Activated CD8-positive, alpha-beta T cell treated with anti-CD3 and anti-CD28 coated beads, Interleukin-2, amount 10 ng/mL, durations not matched to agents 7 days and 5 days (primary cell): ENCODE data around the gene CEP95. TPM values are rescaled to one million over a fixed set of nuclear protein-coding genes. Genes with fewer than 3 reads are reported as not detected.
"Not testable (repeated sequence)": the region's sequence is repeated elsewhere in the genome, so short reads cannot be mapped to it uniquely, and the experiment has no call there.

ENCODE experiments used
- ATAC-seq: fragments of 150-1000 bp; cut with Tn5 transposase; one replicate; pipeline ENCODE4 v1.10.0; 2021; ENCODE audit warnings: moderate library complexity
- CTCF ChIA-PET: fragments of 350-600 bp; sonication (Branson Sonifier 250); formaldehyde crosslinking; loops from one replicate; lab custom pipeline; 2021; ENCODE audit warnings: antibody characterized with exemption; lab: Charles Lee
- POLR2A ChIA-PET: fragments of 350-600 bp; sonication (Branson Sonifier 250); formaldehyde crosslinking; loops from one replicate; lab custom pipeline; 2021; ENCODE audit warnings: antibody characterized with exemption; lab: Charles Lee
- DNase-seq: peaks from one replicate; pipeline ENCODE4 v3.0.0-alpha.2; 2020
- H3K27ac Mint-ChIP-seq: one replicate; pipeline ENCODE4 v1.8.0; 2021; ENCODE audit warnings: mild to moderate bottlenecking, mixed read lengths
- H3K27me3 Mint-ChIP-seq: one replicate; pipeline ENCODE4 v1.8.0; 2021; ENCODE audit warnings: low read depth, mixed read lengths
- H3K36me3 Mint-ChIP-seq: one replicate; pipeline ENCODE4 v1.8.0; 2021; ENCODE audit warnings: low read depth, mixed read lengths
- H3K4me1 Mint-ChIP-seq: one replicate; pipeline ENCODE4 v1.8.0; 2021; ENCODE audit warnings: low read depth, mixed read lengths
- H3K4me3 Mint-ChIP-seq: one replicate; pipeline ENCODE4 v1.8.0; 2021; ENCODE audit warnings: mild to moderate bottlenecking, mixed read lengths
- H3K9me3 Mint-ChIP-seq: one replicate; pipeline ENCODE4 v1.8.0; 2022; ENCODE audit warnings: mixed read lengths; ENCODE audit not compliant: insufficient read depth
- total RNA-seq, 2 experiments: library from RNA; stranded (reverse); gene quantifications; one replicate each; pipeline ENCODE4 v1.2.3, GENCODE V29; 2021

CEP95 gene
- total RNA-seq, 2 experiments from 2014 or later = 49.2 to 51.7 TPM

- H3K4me1 Mint-ChIP-seq = peaks cover 10% of the 10 kb centered on the region
- no peak overlapping the region for H3K4me3 Mint-ChIP-seq
- H3K27me3 Mint-ChIP-seq = no peaks in the 10 kb centered on the region
- H3K9me3 Mint-ChIP-seq = no peaks in the 10 kb centered on the region
- POLR2A ChIA-PET = interaction anchor here (0.7 to 1.3 kb wide), 3 partner anchors 11 to 427 kb away, joined by 3 read pairs; partner anchors contain the start of genes CEP95 and DDX5
- no peak for DNase-seq
- H3K27ac Mint-ChIP-seq = peak overlapping the region; percentile 47
- CTCF ChIA-PET = interaction anchor here (0.7 to 1.8 kb wide), 8 partner anchors 10 to 166 kb away, joined by 3 to 8 read pairs (median 3); no protein-coding TSS in a partner anchor
- ATAC-seq = peak; percentile 58
- peaks cover 21% of the 10 kb centered on the region for H3K36me3 Mint-ChIP-seq
These were observed 65.9 kb downstream of the CEP95 start for GRCh38 chr17:64572682-64573154.

- ATAC-seq = no peak
- peaks cover 24% of the 10 kb centered on the region for H3K36me3 Mint-ChIP-seq
- DNase-seq = no peak
- H3K27me3 Mint-ChIP-seq = no peaks in the 10 kb centered on the region
- H3K4me3 Mint-ChIP-seq = no peak overlapping the region
- H3K9me3 Mint-ChIP-seq = no peaks in the 10 kb centered on the region
- ChIA-PET CTCF (interaction anchor here (0.8 to 1.8 kb wide), 7 partner anchors 10 to 165 kb away, joined by 3 to 8 read pairs (median 3); no protein-coding TSS in a partner anchor), POLR2A (interaction anchor here (1.2 to 1.3 kb wide), 2 partner anchors 11 to 67 kb away, joined by 3 read pairs; partner anchors contain the start of genes CEP95 and DDX5)
- peaks cover 10% of the 10 kb centered on the region for H3K4me1 Mint-ChIP-seq
- H3K27ac Mint-ChIP-seq = no peak overlapping the region
These were observed 66.4 kb downstream of the CEP95 start for GRCh38 chr17:64573214-64573613.

GRCh38 chr17:64574646-64575045 lies 67.9 kb downstream of the CEP95 start:
- DNase-seq (no peak), ATAC-seq (no peak)
- Mint-ChIP-seq H3K4me3 (no peak overlapping the region), H3K27me3 (no peaks in the 10 kb centered on the region), H3K4me1 (peaks cover 10% of the 10 kb centered on the region), H3K9me3 (no peaks in the 10 kb centered on the region), H3K27ac (no peak overlapping the region), H3K36me3 (peaks cover 24% of the 10 kb centered on the region)
- ChIA-PET CTCF (interaction anchor here (0.7 to 1.2 kb wide), 4 partner anchors 19 to 155 kb away, joined by 3 read pairs; no protein-coding TSS in a partner anchor), POLR2A (no interaction called here)

DNA sequence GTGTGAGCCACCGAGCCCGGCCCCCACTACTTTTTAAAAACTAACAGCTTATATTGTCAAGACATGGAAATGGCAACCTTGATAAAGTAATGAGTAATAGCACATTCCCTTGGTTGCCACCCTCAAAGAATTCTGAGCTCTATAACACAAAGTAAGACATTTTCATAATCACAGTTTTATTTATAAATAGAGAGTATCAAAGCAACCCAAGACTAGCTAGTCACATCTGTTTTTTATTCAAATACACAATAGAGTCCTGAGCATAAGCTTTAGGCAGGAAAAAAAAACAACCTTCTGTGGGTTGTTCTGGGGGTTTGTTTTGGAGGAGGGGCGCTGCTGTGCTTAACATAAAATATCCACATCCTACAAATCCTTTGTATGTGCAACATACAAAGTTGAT lies 68.7 kb downstream of the CEP95 start:
- no peaks in the 10 kb centered on the region for H3K9me3 Mint-ChIP-seq
- POLR2A ChIA-PET = interaction anchor here (0.6 kb wide), 1 partner anchor 344 kb away, joined by 5 read pairs; no protein-coding TSS in a partner anchor
- CTCF ChIA-PET = interaction anchor here (0.7 to 1.2 kb wide), 7 partner anchors 20 to 155 kb away, joined by 3 to 5 read pairs (median 3); no protein-coding TSS in a partner anchor
- H3K27ac Mint-ChIP-seq = no peak overlapping the region
- H3K4me3 Mint-ChIP-seq = no peak overlapping the region
- peaks cover 10% of the 10 kb centered on the region for H3K4me1 Mint-ChIP-seq
- ATAC-seq (no peak), DNase-seq (no peak)
- H3K27me3 Mint-ChIP-seq = no peaks in the 10 kb centered on the region
- peaks cover 24% of the 10 kb centered on the region for H3K36me3 Mint-ChIP-seq

GRCh38 chr17:64577025-64577424 lies 70.2 kb downstream of the CEP95 start:
- DNase-seq, ATAC-seq, H3K9me3 Mint-ChIP-seq, H3K27ac Mint-ChIP-seq, POLR2A ChIA-PET, CTCF ChIA-PET, H3K4me3 Mint-ChIP-seq, H3K27me3 Mint-ChIP-seq: not testable (repeated sequence)
- Mint-ChIP-seq H3K36me3 (peaks cover 24% of the 10 kb centered on the region), H3K4me1 (peaks cover 19% of the 10 kb centered on the region)

DNA sequence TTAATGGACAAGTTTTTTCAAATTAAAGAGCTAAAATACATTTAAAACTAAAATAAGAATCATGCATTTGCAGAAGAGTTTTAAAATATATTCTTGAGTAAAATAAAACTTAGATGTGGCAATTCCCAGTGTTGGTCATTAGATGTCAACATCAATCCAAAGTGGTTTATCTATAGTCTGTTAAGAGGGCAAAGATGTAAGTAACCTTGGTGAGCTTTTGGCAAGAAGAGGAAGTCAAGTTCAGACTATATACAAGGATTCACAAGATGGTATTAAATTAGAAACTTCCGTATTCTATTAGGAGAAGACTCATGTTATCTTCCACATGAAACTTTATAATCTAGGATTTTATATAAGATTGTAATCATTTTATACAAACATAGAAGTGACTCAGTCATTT lies 73.1 kb downstream of the CEP95 start:
- Mint-ChIP-seq H3K4me1 (peaks cover 9% of the 10 kb centered on the region), H3K27ac (no peak overlapping the region), H3K36me3 (peaks cover 32% of the 10 kb centered on the region), H3K9me3 (no peaks in the 10 kb centered on the region), H3K27me3 (no peaks in the 10 kb centered on the region), H3K4me3 (no peak overlapping the region)
- DNase-seq = no peak
- CTCF ChIA-PET = interaction anchor here (1.7 kb wide), 1 partner anchor 23 kb away, joined by 5 read pairs; no protein-coding TSS in a partner anchor
- ATAC-seq = no peak
- POLR2A ChIA-PET = interaction anchor here (0.5 kb wide), 1 partner anchor 39 kb away, joined by 3 read pairs; no protein-coding TSS in a partner anchor

- POLR2A ChIA-PET = interaction anchor here (0.5 kb wide), 1 partner anchor 40 kb away, joined by 3 read pairs; no protein-coding TSS in a partner anchor
- Mint-ChIP-seq H3K27ac (peak overlapping the region; percentile 31), H3K4me1 (peaks cover 9% of the 10 kb centered on the region), H3K36me3 (peaks cover 32% of the 10 kb centered on the region), H3K4me3 (no peak overlapping the region), H3K27me3 (no peaks in the 10 kb centered on the region), H3K9me3 (no peaks in the 10 kb centered on the region)
- CTCF ChIA-PET = no interaction called here
- ATAC-seq (no peak), DNase-seq (no peak)
These were observed 73.9 kb downstream of the CEP95 start for GRCh38 chr17:64580384-64581315.

GRCh38 chr17:64583038-64583437 lies 76.3 kb downstream of the CEP95 start:
- ATAC-seq = no peak

DNA sequence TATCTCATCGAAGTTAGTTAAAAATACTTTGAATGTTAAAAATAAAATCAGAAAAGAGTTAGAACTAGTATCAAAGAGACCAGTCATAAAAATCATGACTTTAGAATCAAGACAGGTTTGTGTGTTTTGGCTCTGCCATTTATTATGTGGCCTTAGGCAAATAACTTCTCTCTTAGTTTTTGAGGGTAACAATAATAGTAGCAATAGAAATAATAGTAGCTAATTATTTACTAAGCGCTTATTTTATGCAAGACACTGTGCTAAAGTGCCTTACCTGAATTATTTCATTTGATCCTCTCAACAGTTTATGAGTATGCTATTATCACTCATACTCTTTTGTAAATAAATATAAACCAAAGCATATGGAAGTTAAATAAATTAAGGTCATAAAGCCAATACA lies 78.4 kb downstream of the CEP95 start:
- H3K27ac Mint-ChIP-seq = no peak overlapping the region
- DNase-seq = no peak
- H3K36me3 Mint-ChIP-seq = peaks cover 20% of the 10 kb centered on the region
- CTCF ChIA-PET = interaction anchor here (1.0 kb wide), 1 partner anchor 64 kb away, joined by 4 read pairs; no protein-coding TSS in a partner anchor
- POLR2A ChIA-PET = interaction anchor here (0.6 kb wide), 1 partner anchor 164 kb away, joined by 3 read pairs; no protein-coding TSS in a partner anchor
- ATAC-seq = no peak
- no peaks in the 10 kb centered on the region for H3K9me3 Mint-ChIP-seq
- H3K4me1 Mint-ChIP-seq = peaks cover 9% of the 10 kb centered on the region
- no peak overlapping the region for H3K4me3 Mint-ChIP-seq
- no peaks in the 10 kb centered on the region for H3K27me3 Mint-ChIP-seq

More at GRCh38 chr17:64583038-64583437, 76.3 kb downstream of the CEP95 start:
- Mint-ChIP-seq H3K4me3 (no peak overlapping the region), H3K27ac (no peak overlapping the region), H3K27me3 (no peaks in the 10 kb centered on the region), H3K9me3 (no peaks in the 10 kb centered on the region), H3K36me3 (peaks cover 24% of the 10 kb centered on the region), H3K4me1 (peaks cover 9% of the 10 kb centered on the region)
- DNase-seq = no peak
- ChIA-PET CTCF (interaction anchor here (1.6 kb wide), 1 partner anchor 11 kb away, joined by 5 read pairs; no protein-coding TSS in a partner anchor), POLR2A (no interaction called here)
